OCI-LY3 (cell line): ENCODE results near the gene NMRK2.

Source experiments
- EZH2phosphoT487 ChIP-seq: fragments of 200-600 bp; shearing (Covaris generic); IDR thresholded peaks from 2 replicates; pipeline ENCODE4 v1.6.1; 2018; ENCODE audit warnings: antibody characterized with exemption, mixed run types, low read depth
- TF ChIP-seq, protein P1 (sequence below): fragments of 200-600, 300-600 bp; sonication (generic); IDR thresholded peaks from 2 replicates; pipeline ENCODE4 v1.5.1; 2014; ENCODE audit warnings: antibody characterized with exemption, low read length, low read depth

GRCh38 chr19:3923912-3924311 is 9.0 kb upstream of the NMRK2 start:
- TF ChIP-seq, protein P1, sequence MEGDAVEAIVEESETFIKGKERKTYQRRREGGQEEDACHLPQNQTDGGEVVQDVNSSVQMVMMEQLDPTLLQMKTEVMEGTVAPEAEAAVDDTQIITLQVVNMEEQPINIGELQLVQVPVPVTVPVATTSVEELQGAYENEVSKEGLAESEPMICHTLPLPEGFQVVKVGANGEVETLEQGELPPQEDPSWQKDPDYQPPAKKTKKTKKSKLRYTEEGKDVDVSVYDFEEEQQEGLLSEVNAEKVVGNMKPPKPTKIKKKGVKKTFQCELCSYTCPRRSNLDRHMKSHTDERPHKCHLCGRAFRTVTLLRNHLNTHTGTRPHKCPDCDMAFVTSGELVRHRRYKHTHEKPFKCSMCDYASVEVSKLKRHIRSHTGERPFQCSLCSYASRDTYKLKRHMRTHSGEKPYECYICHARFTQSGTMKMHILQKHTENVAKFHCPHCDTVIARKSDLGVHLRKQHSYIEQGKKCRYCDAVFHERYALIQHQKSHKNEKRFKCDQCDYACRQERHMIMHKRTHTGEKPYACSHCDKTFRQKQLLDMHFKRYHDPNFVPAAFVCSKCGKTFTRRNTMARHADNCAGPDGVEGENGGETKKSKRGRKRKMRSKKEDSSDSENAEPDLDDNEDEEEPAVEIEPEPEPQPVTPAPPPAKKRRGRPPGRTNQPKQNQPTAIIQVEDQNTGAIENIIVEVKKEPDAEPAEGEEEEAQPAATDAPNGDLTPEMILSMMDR: no peak
- TF ChIP-seq EZH2phosphoT487: no peak
